Measurements from ENCODE around the gene KRT17.
A peak's percentile ranks its signal among the peaks of the same experiment; 100 is the strongest.
"Not testable (repeated sequence)": the region's sequence is repeated elsewhere in the genome, so short reads cannot be mapped to it uniquely, and the experiment has no call there.

Gene KRT17

DNA sequence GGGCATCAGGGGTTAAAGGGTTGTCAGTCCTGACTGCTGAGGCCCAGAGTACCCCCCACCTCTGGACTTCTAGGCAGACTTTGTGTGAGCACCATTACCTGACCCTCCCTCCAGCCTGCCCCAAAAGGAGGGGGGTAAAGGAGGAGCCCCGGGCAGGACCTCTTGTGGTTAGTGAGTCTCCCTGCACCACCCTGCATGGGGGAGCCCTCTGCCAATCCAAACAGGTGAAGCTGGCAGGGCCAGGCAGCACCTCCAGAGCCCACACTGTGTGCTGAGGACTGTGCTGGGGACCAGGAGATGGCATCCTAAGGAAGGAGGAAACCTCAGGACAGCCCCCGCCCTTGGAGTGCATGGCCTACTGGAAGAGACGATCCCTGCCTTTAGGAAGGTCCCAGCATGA, 35.1 kb downstream of the KRT17 start:
- DNase-seq: no peak

DNA sequence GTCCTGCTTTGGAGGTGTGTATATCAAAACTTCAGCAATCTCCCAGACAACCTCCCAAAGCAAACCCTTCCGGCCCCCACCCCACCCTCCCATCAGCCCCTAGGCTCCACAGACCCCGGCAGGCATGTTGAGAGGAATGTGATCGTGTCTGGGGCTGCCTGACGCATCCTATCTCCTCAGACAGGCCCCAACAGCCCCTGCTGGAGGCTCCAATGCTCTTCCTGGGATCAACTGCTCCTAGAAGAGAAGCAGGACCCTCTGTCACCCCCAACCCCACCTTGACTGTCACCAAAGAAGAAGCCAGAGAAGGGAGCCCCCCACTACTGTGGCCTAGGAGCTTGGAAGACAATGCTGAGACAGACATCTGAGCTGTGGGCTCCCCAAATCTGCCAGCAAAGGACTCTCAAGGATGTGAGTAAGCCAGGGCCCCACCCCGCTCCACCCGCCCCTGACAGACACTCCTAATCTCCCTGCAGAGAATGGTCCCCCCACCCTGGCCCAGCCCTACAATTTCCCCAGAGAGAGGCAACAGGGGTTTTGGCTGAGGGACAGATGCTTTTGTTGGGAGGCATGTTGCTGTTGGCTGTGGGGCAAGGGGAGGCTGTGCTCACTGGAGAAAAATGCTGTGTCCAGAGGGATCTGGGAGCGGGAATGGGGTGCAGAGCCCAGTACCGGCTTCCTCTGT, 36.1 kb downstream of the KRT17 start:
- DNase-seq: no peak

DNA sequence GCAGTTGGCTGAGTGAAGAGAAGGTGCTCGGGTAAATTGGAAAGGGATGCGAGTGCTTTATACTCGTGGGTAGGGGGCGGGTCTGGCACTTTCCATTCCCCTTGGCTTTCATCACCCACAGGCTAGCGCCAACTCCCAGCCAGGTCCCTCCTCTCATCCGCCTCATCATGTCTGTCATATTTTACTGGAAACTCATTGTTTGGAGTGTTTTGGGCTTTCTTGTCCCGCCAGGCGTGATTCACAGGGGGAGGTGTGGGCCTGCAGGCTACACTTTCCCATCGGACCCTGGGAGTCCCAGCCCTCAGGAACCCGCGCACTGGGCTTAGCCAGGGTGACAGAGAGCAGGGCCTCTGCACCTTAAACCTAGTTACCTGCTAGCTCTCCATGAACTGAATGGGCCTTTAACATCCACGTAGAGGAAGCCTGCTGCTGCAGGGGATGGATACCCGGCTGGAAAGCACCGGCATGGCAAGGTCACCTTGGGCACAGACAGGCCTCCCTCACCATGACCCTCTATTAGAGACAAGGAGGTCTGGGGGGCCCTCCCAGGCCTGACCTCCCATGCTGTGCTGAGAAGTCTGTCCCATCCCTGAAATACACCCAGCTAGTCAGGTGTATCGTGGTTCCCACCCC, 37.4 kb downstream of the KRT17 start, which contains the start of gene KRT14:
KRT14 (minus strand) TSS at position 33 of the 633 bp plus-strand sequence. CDS start 61 bp downstream, outside the sequence.
- DNase-seq: no peak

DNA sequence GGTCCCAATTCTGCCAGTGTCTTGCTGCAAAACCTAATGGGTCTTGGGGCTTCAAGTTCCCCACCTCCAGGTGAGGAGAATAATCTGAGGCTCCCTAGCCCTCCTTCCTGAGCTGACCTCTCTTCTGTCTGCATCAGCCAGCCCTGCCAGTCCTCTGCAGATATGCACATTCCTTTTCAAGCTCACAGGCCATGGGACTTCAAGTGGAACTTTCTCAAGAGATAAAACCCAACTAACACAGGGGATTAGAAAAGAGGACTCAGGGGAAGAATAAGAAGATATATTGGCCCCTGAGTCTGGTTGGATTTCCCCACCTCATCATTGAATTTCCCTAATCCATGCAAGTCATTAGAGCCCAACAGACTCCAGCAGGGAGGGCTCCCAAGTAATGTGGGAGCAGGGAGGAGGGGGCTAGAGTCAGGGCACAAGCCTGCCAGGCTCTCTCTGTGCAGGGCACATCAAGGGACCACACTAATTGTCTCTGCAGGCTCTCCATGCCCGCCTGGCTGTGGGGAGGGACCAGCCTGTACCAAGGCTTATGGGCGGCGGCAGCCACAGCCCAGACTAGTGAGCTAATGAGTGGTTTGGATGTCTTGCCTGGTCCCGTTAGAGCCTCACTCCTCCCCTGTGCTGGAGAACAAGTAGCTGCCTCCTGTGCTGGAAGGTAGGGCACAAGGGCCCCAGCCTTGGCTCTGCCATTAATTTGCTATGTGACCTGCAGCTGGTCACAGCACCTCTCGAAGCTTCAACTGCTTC, 38.9 kb downstream of the KRT17 start:
- DNase-seq: no peak

DNA sequence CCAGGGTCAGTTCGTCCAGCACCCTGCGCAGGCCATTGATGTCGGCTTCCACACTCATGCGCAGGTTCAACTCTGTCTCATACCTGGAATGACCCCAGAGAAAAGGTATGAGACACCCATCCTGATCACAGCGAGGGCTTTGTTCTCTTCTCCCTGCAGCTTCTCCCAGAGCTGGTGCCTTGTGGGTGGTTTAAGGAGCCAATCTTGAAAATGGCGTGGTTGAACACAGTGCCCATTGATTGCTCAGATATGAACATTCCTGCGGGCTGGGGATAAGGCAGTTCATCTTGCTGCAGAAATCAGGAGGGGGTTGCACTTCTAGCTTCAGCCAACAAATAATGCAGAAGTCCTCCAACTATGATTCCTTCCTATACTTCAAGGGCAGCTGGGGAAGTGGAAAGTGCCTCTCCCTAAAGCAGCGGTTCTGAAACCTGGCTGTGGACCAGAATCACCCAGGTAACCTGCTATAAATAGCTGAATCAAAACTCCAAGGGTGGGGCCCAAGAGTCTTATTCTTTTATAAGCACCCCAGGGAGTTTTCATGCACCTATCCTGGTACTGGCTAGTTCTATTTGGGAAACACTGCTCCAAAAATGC, 39.9 kb downstream of the KRT17 start:
- not testable (repeated sequence) for DNase-seq

DNA sequence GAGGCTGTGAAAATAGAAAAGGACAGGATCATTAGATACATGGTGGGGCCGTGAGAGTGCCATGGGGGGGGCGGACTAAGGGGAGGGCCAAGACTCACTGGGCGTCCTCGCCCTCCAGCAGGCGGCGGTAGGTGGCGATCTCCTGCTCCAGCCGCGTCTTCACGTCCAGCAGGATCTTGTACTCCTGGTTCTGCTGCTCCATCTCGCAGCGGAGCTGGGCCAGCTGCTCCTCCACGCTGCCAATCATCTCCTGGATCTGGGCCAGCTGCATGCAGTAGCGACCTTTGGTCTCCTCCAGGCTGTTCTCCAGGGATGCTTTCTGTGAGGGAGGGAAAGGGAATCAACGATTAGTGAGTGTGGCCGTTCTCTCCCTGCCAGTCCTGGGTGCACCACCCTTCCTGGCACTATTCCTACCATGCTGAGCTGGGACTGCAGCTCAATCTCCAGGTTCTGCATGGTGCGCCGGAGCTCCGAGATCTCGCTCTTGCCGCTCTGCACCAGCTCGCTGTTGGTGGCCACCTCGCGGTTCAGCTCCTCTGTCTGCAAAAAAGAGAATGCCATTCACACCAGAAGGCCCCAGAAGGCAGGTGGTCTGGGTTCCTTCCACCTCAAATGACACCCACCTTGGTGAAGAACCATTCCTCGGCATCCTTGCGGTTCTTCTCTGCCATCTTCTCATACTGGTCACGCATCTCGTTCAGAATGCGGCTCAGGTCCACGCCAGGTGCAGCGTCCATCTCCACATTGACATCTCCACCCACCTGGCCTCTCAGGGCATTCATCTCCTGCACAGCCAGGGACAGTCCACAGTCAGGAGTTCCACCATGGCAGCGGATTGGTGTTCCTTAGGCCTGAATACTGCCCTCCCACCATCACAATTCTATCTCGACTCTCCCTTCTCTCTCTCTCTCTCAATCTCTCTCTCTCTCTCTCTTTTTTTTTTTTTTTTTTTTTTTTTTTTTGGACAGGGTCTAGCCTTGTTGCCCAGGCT, 40.9 kb downstream of the KRT17 start:
- DNase-seq: no peak

DNA sequence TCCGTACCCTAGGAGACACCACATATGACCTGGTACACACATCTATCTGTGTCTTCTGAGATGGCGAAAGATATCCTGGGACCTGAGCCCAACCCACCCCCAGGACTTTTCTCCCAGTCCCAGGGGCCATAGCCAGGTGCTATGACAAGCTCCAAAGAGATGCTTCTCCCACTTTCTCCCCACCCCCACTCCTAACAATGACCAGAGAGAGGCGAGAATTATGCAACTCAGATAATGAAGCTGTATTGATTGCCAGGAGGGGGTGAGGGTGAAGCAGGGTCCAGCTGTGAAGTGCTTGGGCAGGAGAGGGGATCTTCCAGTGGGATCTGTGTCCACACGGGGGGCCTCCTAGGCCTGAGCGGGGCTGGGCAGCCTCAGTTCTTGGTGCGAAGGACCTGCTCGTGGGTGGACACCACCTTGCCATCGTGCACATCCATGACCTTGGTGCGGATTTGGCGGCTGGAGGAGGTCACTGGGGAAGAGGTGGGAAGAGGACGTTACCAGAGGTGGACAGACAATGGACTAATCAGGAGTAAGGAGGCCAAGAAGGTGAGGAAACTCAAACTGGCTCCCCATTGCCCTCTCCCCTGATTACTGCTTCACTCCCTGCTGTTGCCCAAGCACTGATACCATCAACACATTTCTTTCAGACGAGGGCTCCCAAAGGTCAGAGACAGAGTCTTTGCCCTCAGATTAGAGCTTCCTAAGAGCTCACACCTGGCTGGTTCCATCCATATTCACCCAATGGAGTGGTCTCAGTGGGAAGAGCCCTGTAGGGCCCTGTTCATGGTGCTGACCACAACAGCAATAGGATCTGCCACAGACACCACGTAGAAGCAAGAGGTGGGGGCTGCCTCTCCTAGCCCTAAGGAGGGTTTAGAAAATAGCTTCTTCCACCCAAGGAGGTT, 42.1 kb downstream of the KRT17 start:
- DNase-seq: not testable (repeated sequence)

DNA sequence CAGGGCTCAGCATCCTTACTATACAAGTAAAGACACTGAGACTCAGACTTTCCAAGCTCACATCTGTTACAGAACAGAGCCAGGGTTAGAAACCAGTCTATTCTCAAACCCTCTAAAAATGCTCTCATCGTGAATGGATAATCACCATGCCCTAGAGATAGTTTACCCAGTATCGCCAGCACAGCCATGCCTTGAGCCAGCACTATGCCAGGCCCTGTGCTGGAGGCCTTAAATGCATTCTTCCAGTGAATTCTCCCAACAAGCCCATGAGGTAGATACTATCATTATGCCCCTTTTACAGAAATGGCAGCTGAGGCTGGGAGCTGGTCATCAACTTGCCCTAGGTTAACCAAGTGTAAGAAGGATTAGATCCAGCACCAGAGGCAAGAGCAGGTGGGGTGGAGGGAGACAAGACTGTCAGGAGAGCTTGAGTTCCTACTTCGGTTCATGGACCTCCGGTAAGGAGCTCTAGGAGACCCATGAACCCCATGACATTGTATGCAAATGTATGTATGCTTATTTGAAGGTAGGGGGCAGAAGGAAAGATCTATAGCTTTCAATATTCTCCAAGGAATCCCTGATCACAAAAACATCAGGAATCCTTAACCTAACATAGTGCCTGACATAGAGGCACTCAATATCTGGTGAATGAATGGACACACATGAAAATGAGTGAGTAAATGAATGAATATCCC, 42.9 kb downstream of the KRT17 start:
- no peak for DNase-seq

DNA sequence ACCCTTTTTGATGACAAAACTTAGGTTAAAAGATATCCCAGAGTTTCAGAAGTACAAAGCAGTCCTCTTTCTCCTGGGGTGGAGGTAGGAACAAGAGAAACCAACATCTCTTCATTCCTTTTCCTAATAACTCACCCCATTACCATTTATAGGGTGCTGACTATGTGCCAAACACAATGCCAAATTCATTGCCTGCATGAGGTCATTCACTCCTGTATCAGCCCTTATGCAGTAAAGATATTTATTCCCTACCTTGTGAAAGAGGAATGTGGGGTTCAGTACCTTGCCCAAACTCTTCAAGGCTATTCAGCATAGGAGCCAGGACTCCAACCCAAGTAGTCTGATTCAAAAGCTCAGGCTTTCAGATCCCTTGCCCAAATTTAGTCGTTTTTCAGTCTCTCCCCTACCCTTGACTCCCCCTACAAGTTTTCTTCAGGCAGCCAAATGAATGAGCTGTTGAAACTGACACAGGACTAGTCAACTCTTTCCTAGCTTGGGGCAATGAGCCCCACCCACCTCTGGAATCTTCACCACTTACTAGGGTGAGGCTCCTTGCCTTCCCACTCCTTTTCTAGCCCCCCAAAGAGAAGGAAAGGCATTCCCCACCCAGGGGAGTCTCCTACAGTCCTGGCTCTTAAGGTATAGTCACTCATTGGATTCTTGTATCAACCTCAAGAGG, 43.5 kb downstream of the KRT17 start:
- no peak for DNase-seq

DNA sequence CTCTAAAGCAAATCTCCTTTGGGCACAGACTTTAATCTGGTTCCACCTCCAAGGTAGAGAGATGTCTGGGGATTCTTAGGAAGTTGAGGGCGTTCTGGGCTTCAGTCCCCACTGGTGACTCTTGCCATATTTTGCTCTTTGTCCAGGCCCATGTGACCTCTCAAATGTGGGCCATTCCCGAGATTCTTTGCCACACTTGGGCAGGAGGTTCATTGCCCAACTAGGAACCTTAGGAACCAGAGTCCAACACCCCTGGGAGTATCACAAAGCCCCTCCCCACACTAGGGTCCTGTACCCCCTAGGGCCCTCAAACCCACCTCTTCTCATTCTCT, 44.2 kb downstream of the KRT17 start:
- no peak for DNase-seq

DNA sequence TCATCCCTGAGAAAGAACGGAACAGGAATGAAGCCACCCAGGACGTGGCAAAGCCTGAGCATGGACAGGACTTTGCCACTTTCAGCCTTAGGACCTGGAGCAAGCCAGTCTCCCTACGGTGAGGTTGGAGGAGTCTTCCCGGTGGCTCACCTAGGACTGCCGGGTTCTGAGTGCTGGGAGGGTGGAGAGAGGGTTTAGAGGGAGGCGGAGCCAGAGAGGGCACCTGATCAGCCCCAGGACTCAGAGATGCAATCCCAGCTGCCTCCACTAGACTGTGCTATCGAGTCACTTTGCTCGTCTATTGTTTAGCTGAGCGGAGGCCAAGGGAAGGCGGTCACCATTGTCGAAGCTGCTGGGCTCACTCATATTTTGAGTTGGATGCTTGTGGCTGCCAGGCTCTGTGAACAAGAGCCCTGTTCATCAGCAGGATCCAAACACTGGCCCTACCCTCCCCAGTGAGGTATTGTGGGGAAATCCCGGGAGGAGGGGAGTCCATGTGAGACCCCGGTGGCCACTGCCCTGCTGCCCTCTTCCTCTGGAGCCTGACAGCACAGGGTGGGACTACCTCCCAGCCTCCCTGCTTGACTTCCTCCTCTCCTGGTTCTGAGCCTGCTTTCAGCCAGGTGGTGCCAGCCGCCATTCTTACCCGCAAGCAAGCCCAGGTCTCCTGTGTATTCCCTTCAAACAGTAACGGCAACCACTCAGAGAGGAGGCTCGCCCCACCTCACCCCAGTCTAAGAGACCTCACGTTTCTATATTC, 44.7 kb downstream of the KRT17 start:
- DNase-seq: peak; percentile 35

DNA sequence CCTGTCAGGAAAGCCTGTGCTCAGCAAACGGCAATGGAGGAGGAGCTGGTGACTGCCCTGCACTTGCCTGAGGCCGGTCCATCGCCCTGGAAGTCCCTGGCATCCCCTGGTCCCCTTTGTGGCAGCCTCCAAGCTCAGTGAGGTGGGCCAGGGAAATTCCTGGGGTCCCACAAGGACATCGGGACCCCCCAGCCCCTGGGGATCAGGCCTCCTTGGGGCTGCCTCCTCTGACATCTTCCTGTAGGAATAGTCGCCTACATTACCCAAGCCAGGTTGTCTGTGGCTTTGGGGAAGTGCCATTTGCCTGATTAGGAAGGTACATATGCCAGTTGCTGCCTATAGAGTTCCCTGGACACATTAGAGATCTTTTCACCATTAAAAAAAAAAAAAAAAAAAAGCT, 45.4 kb downstream of the KRT17 start:
- no peak for DNase-seq

DNA sequence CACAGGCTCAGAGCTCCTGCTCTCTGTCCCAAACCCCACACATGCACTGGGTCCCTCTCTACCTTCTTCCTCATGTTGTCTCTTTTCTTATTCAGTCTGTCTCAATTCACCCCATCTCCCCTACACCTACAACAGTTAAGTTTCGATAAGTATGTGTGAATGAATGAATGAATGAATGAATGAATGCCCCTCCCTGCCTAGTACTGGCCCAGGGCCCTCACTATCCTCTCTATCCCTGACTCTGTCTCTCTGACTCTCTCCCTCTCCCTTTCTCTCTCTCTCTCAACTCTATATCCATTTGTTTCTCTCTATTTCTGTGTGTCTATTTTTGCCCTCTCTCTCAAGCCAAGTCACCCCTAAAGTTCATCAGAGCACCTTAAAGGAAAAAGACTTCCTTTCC, 45.8 kb downstream of the KRT17 start:
- DNase-seq: no peak

DNA sequence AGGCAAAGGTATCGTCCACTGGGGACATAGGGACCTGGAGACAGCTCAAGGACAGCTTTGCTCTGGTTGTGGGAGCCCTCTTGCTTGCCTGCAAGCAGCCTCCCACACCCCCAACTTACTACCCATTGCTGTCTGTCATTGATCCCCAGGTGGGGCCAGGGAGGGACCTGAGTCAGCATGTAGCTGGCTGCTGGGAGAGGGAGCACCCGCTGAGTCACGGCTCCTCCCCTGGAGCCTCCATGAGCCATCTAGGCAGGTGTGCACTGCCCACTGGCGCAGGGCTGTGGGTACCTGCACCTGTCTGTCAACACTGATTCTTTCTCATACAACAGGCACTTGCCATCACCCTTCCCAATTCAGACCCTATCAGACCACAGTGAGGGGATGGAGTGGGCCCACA, 47.6 kb downstream of the KRT17 start:
- not testable (repeated sequence) for DNase-seq

DNA sequence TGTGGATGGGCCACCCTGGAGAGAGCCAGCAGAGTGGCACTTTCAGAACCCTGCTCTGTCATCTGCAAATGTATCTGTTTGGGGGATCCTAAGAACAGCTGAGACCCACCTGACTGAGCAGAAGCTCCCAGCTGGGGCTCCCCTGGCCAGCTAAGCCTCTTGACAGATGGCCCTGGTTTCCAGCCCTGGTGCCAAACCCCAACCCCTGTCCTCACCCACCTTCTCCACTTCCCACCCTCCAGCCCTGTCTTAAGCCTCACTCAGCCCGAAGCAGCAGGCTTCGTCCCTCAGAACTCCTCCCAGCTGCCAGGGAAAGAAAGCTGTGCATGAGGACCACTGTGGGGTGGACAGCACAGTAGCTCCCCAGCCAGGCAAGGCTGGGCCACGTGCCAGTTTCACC, 49.0 kb downstream of the KRT17 start:
- no peak for DNase-seq

DNA sequence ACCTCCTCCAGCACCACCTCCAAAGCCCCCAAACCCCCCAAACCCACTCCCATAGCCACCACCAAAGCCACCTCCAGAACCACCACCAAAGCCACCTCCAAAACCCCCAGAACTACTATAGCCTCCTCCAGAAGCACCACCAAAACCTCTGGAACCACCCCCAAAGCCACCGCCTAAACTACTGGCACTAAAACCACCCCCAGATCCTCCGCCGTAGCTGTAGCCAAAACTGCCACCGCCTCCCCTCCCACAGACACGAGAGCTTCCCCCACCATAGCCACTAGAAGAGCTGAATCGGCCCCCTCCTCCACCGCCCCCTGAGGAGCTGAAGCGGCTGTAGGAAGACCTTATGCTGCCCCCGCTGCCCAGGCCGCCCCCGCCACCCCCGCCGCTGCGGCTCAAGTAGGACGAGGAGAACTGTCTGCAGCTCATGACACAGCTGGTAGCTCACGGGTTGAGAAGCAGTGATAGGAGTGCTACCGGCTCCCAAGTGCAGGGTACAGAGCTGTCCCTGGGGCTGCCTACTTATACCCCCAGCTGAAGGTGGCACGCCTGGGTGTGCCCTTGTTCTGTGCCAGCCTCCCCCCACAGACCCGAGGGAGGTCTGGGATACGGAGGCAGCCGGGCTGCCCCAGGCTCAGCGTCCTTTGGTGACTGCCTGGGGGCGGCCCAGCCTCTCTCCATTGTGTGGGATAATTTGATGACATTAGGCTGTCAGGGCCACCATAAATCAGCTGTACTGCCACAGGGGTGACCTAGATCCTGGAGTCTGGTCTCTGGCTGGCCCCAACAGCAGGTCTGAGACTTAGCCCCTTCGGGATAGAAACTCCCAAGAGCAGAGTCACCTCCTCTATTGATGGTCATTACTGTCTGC, 52.6 kb downstream of the KRT17 start, which contains the start of gene KRT9:
KRT9 (minus strand) TSS at position 499 of the 874 bp plus-strand sequence; CDS start at position 432, 67 bp downstream.
- DNase-seq: no peak

Data from activated effector memory CD4-positive, alpha-beta T cell treated with Interleukin-2 at 50 U/mL for 16 hours (primary cell).